GM18498 (cell line): Measurements from ENCODE around the gene GTPBP4.
"Not testable (repeated sequence)": the region's sequence is repeated elsewhere in the genome, so short reads cannot be mapped to it uniquely, and the experiment has no call there.

Experiments
- ATAC-seq: cut with Tn5 transposase; IDR thresholded peaks from one replicate; pipeline ENCODE4 v1.9.1; 2021; ENCODE audit warnings: mild to moderate bottlenecking, moderate library complexity; ENCODE audit not compliant: unreplicated experiment

The GTPBP4 gene

GRCh38 chr10:1056326-1057105, 68.3 kb downstream of the GTPBP4 start, which contains the start of gene WDR37:
WDR37 (plus strand) TSS chr10:1056385; CDS start chr10:1072156, 15,771 bp downstream.
- ATAC-seq: peak; percentile 91

GRCh38 chr10:1057106-1057657, 68.9 kb downstream of the GTPBP4 start:
- ATAC-seq: peak; percentile 2

- ATAC-seq: no peak
These were observed 69.8 kb downstream of the GTPBP4 start for GRCh38 chr10:1058017-1058416.

- no peak for ATAC-seq
These were observed 71.7 kb downstream of the GTPBP4 start for GRCh38 chr10:1059902-1060301.

DNA sequence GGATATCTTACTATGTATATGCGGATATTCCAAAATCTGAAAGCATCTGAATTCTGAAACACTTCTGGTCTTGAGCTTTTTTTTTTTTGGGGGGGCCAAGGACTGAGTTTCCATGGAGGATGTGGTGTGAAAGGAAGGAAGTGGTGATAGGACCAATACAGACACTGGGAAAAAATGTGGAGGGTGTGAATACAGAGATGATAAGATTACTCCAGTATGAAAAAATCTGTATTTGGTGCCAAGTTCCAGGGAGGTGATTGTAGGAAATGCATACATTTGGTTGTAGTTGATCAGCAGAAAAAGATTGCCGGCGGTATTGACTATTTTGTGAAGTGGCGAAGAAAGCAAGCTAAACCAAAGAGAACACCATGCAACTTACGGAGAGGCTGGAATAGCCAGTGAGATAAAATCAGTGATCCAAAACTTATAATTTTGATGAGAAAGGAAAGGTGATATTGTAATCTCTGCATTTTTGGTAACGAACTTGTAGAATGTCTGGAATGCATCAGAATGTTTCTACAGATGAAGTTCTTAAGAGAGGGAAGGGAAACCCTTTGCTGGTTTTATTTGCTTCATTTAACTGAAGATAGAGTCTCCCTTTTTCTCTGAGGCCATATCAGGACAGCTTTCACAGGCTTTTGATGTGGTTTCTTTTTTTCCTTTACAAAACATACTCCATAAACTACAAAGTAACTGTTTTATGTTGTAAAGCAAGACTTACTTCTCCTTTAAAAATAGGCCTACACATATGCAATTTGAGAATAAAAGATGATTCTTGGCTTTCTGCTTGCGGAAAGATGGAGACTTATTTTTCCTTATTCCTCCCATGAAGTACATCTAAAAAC, 73.9 kb downstream of the GTPBP4 start:
- ATAC-seq: no peak

DNA sequence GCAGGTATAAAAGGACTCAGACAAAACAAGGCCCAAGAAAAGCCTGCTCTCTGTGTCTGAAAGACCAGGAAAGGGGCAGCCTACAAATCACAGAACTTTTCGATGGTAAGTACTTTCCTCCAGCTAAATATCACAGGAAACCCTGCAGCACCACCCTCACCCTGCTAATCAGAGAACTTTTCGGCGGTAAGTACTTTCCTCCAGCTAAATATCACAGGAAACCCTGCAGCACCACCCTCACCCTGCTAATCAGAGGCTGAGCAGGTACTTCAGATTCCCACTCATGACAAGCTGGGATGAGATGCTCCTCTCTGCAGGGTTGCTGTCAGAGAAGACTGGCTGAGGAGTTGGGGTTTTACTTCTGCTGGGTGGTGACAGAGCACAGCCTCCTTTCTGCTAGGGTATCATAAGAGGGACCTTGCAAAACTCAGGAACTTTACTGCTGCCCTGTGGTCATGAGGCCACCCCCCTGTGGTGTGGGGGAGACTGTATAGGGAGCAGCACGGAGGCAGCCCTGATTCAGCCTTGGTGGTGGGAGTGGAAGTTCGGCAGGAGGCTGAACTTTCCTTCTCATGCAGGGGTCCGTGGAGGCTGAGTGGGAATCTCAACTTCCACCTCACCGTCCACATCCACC, 75.1 kb downstream of the GTPBP4 start:
- no peak for ATAC-seq

GRCh38 chr10:1064964-1065247, 76.7 kb downstream of the GTPBP4 start:
- no peak for ATAC-seq

- not testable (repeated sequence) for ATAC-seq
These were observed 78.5 kb downstream of the GTPBP4 start for GRCh38 chr10:1066734-1067133.

- no peak for ATAC-seq
These were observed 80.4 kb downstream of the GTPBP4 start for GRCh38 chr10:1068380-1069361.
